Tibial artery (tissue), 4 donors: ENCODE measurements around the gene LKAAEAR1.

Experiments used
- DNase-seq, 2 donors: peaks; one replicate each; pipeline ENCODE4 v3.0.0-alpha.2; 2019
- H3K27ac ChIP-seq, 2 donors: fragments of 200-600 bp; sonication (generic) in 1 of 2; 1 replicate in 1 of 2; 2 replicates in 1 of 2; pipeline ENCODE4 v1.5.1; 2018 to 2019; ENCODE audit warnings: mild to moderate bottlenecking in 1 of 2
- H3K27me3 ChIP-seq, 2 donors: fragments of 200-600 bp; sonication (generic) in 1 of 2; one replicate each; pipeline versions ENCODE4 v1.5.1 to v1.6.0; 2016 to 2019
- H3K36me3 ChIP-seq, 3 donors: fragments of 200-600 bp; sonication (generic) in 2 of 3; one replicate each; pipeline ENCODE4 v1.5.1; 2016 to 2019; ENCODE audit warnings: mild to moderate bottlenecking in 2 of 3
- H3K4me1 ChIP-seq, 4 donors: fragments of 200-600 bp; sonication (generic) in 2 of 4; 1 replicate in 3 of 4; 2 replicates in 1 of 4; pipeline ENCODE4 v1.5.1; 2016 to 2019
- H3K4me3 ChIP-seq, 2 donors: fragments of 200-600 bp; sonication (generic) in 1 of 2; 1 replicate in 1 of 2; 2 replicates in 1 of 2; pipeline ENCODE4 v1.5.1; 2018 to 2019; ENCODE audit warnings: mild to moderate bottlenecking in 2 of 2
- H3K9me3 ChIP-seq, 3 donors: fragments of 200-600 bp; sonication (generic) in 1 of 3; one replicate each; pipeline ENCODE4 v1.5.1; 2016 to 2019
- intact Hi-C: fragments of 100-400 bp; cut with DNase I; formaldehyde crosslinking; loops from one replicate; pipeline ENCODE4 v1.15.0; 2023; ENCODE audit warnings: low total_unique reads
- TF ChIP-seq, protein P1 (sequence below), 2 experiments: fragments of 200-600 bp in 1 of 2; fragments of 450-650 bp in 1 of 2; IDR thresholded peaks; one replicate each; pipeline ENCODE4 v1.5.1; 2017 to 2019; ENCODE audit warnings: antibody characterized with exemption in 2 of 2, mild to moderate bottlenecking in 1 of 2, moderate library complexity in 1 of 2

The LKAAEAR1 gene

DNA sequence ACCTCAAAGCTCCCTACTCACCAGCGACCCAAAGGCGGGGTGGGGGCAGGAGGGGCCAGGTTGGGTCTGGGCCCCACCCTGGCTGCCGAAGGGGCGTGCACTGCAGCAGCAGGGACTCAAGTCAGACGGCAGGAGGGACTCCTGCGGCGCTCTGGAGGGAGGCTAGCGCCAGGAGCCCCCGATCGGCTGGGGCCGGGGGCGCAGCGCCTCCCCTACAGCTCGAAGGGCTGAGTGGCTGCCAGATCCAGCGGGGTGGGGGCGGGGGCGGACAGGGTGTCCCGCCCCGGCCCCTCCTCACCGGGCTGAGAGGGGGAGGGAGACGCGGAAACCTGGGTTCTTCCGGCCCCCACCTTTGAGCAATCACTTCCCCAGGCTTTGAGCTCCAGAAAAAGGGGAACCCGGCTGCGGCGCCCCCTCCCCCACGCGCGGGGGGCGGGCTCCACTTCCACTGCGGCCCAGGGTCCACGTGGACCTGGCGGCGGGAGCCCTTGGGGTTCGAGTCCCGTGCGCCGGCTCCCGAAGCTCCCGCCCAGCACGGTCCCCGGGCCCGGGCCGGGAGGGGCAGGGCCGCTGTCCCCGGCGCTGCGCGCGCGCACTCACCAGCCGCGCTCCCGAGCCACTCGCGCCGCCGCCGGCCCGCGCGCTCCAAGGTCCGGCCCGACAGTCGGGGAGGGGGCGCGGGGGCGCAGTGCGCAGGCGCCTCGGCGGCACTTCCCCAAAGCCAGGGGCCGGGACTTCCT is 4.8 kb downstream of the LKAAEAR1 start, which contains the start of gene RGS19:
Gene RGS19, minus strand, starts transcription at position 246 of the 740 bp plus-strand sequence. CDS start 2,632 bp downstream, outside the sequence.
- H3K4me1 ChIP-seq, result peaks cover 0 to 61% (median 46%) of the 10 kb centered on the region in 4 donors
- peak within 1 kb of the TSS; percentile 65 to 68 for H3K4me3 ChIP-seq
- peaks cover 0 to 10% (median 7%) of the 10 kb centered on the region in 3 donors for H3K36me3 ChIP-seq
- peaks cover 0 to 12% of the 10 kb centered on the region in 2 donors for H3K27me3 ChIP-seq
- TF ChIP-seq, protein P1, sequence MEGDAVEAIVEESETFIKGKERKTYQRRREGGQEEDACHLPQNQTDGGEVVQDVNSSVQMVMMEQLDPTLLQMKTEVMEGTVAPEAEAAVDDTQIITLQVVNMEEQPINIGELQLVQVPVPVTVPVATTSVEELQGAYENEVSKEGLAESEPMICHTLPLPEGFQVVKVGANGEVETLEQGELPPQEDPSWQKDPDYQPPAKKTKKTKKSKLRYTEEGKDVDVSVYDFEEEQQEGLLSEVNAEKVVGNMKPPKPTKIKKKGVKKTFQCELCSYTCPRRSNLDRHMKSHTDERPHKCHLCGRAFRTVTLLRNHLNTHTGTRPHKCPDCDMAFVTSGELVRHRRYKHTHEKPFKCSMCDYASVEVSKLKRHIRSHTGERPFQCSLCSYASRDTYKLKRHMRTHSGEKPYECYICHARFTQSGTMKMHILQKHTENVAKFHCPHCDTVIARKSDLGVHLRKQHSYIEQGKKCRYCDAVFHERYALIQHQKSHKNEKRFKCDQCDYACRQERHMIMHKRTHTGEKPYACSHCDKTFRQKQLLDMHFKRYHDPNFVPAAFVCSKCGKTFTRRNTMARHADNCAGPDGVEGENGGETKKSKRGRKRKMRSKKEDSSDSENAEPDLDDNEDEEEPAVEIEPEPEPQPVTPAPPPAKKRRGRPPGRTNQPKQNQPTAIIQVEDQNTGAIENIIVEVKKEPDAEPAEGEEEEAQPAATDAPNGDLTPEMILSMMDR (IDR thresholded peaks at IDR 0.05), result no peak
- H3K9me3 ChIP-seq, result no peaks in the 10 kb centered on the region
- intact Hi-C loops, result no loop called here
- peak within 1 kb of the TSS; percentile 69 to 80 for H3K27ac ChIP-seq
- peak; percentile 73 to 84 for DNase-seq

- intact Hi-C loops, result no loop called here
- Histone ChIP-seq H3K4me3 (peak overlapping the region; percentile 65 to 68), H3K27ac (peak overlapping the region; percentile 69 to 80), H3K4me1 (peaks cover 0 to 56% (median 43%) of the 10 kb centered on the region in 4 donors), H3K27me3 (peaks cover 0 to 7% of the 10 kb centered on the region in 2 donors), H3K9me3 (no peaks in the 10 kb centered on the region), H3K36me3 (peaks cover 0 to 15% (median 12%) of the 10 kb centered on the region in 3 donors)
- no peak for DNase-seq
- TF ChIP-seq, protein P1 (IDR thresholded peaks at IDR 0.05), result no peak
These were observed 5.3 kb downstream of the LKAAEAR1 start for GRCh38 chr20:64078934-64079272.

GRCh38 chr20:64077876-64078551 is 6.2 kb downstream of the LKAAEAR1 start:
- no peak for DNase-seq
- Histone ChIP-seq H3K27ac (peak overlapping the region; percentile 69 to 80), H3K27me3 (no peaks in the 10 kb centered on the region), H3K9me3 (no peaks in the 10 kb centered on the region), H3K4me3 (peak overlapping the region; percentile 65 to 68), H3K36me3 (peaks cover 0 to 22% (median 21%) of the 10 kb centered on the region in 3 donors), H3K4me1 (peaks cover 0 to 47% (median 34%) of the 10 kb centered on the region in 4 donors)
- intact Hi-C loops, result no loop called here
- TF ChIP-seq, protein P1 (IDR thresholded peaks at IDR 0.05), result no peak

- TF ChIP-seq, protein P1 (IDR thresholded peaks at IDR 0.05), result no peak
- no peaks in the 10 kb centered on the region for H3K9me3 ChIP-seq
- H3K27me3 ChIP-seq, result no peaks in the 10 kb centered on the region
- peak overlapping the region; percentile 31 to 80 for H3K27ac ChIP-seq
- intact Hi-C loops, result no loop called here
- DNase-seq, result no peak
- peaks cover 0 to 45% (median 33%) of the 10 kb centered on the region in 4 donors for H3K4me1 ChIP-seq
- H3K4me3 ChIP-seq, result peak overlapping the region; percentile 65 to 68
- H3K36me3 ChIP-seq, result peaks cover 0 to 26% (median 22%) of the 10 kb centered on the region in 3 donors
These were observed 6.7 kb downstream of the LKAAEAR1 start for GRCh38 chr20:64077541-64077875.

DNA sequence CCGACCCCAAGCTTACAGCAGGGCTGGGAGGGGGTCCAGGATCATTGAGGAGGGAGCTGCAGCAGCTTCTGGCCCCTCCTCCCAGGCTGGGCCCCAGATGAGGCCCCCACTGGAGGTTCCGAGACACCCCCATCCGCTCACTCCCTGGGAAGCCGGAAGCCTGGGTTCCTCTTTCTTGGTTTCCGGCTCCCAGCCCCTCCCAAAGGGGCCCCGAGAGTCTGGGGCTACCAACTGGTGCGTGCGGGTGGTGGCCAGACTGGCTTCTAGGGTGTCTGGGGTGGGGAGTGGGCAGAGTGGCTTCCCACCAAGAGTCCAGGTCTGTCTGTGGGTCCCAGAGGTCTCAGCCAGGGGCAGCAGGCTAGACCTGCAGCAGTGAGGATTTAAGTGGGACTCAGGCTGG is 7.1 kb downstream of the LKAAEAR1 start:
- intact Hi-C loops, result no loop called here
- peaks cover 0 to 30% (median 22%) of the 10 kb centered on the region in 3 donors for H3K36me3 ChIP-seq
- H3K27me3 ChIP-seq, result no peaks in the 10 kb centered on the region
- H3K27ac ChIP-seq, result peak overlapping the region in 1 of 2 donors; percentile 31
- peaks cover 0 to 41% (median 33%) of the 10 kb centered on the region in 4 donors for H3K4me1 ChIP-seq
- H3K4me3 ChIP-seq, result peak overlapping the region; percentile 65 to 68
- TF ChIP-seq, protein P1 (IDR thresholded peaks at IDR 0.05), result no peak
- no peaks in the 10 kb centered on the region for H3K9me3 ChIP-seq
- no peak for DNase-seq
